MV-4-11 (cell line): ENCODE measurements around the gene TCF19.
"Not testable (repeated sequence)": the region's sequence is repeated elsewhere in the genome, so short reads cannot be mapped to it uniquely, and the experiment has no call there.

Experiments
- DNase-seq: peaks from one replicate; lab custom pipeline; 2025; lab: John Stamatoyannopoulos, UW

TCF19 gene

DNA sequence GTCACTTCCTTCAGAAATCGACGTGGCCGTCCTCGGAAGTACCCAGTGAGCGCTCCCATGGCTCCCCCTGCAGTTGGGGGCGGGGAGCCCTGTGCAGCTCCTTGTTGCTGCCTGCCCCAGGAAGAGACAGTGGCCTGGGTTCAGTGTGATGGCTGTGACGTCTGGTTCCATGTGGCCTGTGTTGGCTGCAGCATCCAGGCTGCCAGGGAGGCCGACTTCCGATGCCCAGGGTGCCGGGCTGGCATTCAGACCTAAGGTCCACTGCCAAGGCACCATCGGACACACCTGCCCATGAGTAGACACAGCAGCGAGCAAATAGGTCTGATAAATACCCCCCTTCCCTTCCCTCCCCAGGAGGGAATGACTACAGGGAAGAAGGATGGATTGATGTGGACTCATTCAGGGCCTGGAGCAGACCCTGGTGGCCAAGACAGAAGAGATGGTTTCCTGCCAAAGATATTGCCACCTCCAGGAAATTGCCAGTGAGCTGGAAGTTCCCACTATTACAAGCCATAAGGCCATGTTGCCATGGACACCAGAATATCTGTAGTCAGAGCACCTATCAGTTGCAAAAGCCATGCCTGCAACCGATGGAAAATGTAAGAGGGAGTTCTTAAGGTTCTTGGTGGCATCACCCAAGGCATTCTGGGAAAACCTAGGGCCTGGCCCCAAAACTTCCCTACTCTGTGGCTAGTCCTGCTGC, 4.2 kb downstream of the TCF19 start:
- no peak for DNase-seq

DNA sequence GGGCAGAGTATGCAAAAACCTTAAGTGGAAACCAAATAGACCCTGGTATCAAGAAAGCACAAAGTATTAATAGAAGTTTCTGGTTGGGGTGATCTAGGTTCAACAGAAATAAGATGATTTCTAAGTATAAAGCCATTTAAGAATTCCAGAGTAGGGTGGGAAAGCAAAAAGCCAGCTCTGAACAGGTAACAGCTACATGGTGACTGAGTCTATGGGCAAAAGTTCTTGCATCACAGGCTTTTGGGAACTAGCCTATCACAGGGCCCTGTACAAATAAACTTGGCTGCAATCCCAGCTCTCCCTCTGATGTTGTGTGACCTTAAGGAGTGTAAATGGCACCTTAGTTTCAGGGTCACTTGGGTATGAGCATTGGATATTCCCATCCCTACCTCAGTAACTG, 5.5 kb downstream of the TCF19 start:
- DNase-seq = no peak

DNA sequence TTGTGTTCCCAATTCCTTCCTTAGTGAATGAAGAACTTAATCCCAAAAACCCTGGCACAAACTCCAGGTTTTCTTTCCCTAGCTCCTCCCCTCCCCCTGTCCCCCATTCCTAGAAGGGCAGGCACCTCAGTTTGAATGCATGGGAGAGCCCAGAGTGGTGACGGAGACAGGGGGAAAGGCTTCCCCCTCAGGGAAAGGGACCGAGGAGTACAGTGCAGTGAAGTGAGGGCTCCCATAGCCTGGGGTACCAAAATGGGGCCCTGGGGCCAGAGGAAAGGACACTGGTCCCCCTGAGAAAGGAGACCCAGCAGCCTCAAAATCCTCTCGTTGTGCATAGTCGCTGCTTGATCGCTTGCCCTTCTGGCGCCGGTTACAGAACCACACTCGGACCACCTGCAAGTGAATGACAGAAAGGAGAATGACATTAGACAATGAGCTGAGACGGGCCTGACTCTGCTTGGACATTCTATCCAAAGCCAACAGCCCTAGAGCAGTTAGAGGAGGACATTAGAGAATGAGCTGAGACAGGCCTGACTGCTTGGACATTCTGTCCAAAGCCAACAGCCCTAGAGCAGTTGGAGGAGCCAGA, 6.2 kb downstream of the TCF19 start:
- DNase-seq = not testable (repeated sequence)

DNA sequence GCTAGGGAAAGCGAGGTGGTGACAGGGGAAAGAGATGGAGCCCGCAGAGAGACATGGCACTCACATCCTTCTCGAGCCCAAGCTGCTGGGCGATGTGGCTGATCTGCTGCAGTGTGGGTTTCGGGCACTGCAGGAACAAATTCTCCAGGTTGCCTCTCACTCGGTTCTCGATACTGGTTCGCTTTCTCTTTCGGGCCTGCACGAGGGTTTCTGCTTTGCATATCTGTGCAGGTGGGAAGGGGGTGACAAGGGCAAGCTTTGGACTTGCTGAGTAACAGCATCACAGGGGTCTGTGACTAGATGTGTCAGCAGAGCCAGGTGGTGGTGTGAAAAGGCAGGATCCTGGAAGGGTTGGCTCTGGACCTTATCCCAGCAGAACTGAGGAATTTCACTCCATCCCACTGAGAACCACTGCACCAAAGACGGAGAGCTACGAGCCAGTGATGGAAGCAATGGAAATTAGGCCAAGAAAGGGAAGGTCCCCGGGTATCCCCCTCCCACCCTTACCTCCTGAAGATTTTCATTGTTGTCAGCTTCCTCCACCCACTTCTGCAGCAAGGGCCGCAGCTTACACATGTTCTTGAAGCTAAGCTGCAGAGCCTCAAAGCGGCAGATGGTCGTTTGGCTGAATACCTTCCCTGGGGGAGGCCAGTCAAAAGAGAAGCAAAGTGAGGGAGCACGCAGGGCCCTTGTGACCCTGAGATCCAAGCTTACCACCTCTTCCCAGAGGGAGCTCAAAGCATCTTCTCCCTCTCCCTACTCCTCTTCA, 6.9 kb downstream of the TCF19 start:
- DNase-seq = not testable (repeated sequence)

DNA sequence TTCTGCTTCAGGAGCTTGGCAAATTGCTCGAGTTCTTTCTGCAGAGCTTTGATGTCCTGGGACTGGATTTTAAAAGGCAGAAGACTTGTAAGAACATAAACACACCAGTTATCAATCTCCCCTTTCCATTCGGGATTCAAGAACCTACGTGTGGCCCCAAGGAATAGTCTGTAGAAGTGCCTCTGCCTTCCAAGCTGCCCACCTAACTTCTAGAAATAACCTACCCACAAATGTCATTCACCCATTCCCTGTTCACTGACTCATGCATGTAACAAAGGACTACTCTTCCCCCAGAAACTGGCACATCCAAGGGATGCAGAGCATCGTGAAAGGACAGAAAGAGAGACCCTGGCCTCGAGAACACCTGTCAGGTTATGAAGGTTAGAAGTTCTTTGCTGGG, 7.6 kb downstream of the TCF19 start:
- DNase-seq = no peak

DNA sequence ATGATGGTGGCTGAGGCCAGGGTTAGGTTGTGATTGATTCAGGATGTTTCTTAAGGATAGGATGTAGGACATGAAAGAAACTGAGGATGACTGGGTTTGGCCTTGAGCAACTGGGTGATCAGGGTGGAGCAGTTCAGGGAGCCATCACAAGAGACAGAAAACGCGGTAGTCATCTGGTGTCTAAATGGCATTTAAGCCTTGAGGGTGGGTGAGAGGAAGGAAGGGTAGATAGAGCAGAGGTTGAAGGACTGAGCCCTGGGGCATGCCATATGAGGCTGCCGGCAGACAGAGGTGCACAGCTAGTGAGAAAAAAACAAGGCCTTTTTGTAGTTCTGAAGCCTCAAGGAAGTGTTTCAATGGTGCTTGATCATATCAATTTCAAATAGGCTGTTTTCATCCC, 10.2 kb downstream of the TCF19 start:
- no peak for DNase-seq

DNA sequence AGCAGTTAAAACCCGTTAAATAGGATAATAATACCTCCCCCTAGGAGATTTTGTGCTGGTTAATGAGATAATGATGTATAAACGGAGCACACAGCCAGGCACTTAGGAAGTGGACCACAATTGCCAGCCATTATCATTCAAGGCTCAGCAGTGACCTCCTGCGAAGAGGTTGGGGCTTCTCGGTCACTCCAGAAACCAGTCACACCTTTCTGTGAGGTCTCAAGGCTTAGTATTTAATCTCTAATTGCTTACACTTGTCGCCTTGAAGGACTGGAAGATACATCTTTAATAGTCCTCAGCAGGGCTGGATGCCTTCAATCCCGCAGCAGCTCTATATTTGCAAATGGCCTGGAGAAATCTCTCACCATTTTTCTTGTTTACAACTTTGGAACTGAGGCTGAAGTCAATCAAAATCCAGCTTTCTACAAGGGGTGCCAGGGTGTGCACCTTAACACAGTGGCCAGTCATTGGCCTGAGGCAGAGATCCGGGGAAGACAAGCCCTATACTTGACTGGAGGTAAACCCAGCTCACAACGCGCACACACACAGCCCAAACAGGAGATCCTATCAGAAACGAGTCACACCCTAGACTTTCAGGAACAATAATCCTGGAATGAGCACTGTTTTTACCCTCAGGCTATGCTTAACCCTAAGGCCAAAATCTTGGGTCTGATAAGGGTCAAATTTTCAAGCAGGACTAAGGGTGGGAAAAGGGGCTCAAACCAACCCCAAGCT, 10.9 kb downstream of the TCF19 start:
- no peak for DNase-seq

DNA sequence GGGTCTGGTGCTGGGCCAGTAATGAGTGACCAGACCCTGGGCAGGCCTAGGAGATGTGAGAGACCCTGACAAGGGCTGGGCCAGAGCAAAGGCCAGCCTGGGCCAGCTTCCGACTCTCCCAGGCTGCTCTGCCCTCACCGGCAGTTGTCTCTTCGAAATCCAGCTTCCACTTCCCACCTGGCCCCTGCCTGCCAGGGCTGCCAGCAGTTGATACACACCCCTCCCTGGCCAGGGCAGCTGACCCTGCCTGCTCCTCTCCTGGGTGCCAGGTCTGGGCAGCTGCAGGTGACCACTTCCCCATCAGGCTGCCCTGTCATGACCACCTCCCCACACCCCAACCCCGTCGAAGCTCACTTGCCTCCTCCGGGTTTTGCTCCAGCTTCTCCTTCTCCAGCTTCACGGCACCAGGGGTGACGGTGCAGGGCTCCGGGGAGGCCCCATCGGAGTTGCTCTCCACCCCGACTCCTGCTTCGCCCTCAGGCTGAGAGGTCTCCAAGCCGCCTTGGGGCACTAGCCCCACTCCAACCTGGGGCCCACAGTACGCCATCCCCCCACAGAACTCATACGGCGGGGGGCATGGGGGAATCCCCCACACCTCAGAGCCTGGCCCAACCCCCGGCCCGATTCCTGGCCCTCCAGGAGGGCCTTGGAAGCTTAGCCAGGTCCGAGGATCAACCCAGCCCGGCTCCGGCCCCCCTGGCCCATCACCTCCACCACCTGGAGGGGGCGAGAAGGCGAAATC, 11.6 kb downstream of the TCF19 start:
- DNase-seq = not testable (repeated sequence)

DNA sequence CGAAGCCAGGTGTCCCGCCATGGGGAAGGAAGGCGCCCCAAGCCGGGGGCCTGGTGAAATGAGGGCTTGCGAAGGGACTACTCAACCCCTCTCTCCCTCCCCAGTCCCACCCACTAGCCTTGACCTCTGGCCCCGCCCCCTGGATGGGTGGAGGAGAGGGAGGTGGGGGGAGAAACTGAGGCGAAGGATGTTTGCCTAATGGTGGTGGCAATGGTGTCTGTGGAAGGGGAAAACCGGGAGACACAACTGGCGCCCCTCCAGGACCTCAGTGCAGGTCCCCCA, 12.2 kb downstream of the TCF19 start, which contains the start of gene POU5F1:
POU5F1 (minus strand) TSS at position 83 of the 282 bp plus-strand sequence; CDS start at position 21, 62 bp downstream.
- DNase-seq = no peak

DNA sequence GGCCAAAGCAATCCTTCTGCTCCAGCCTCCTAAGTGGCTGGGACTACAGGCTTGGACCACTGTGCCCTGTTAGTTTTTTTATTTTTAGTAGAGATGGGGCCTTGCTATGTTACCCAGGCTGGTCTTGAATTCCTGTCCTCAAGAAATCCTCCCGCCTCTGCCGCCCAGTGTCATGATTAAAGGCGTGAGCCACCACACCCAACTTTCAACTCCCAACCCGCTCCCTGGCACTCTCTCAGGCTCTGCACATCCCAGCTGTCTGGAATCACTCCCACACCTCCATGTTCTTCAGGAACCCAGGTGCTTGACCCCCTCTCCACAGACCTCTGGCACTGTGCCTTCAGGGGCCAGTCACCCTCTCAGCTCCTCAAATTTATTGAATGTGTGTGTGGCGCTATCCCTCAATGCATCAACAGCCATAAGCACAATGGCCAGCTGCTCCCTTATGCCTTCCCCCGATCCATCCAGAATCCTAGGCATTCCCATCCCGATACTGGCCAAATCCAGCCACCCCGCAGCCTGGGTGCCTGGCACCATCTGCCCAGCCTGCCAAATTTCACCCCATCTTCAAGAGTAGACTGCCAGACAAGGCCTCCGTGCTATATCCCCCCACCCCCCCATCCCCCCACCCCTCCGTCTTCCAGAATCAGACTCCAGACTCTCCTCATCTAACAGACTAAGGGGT, 12.7 kb downstream of the TCF19 start:
- DNase-seq = no peak

DNA sequence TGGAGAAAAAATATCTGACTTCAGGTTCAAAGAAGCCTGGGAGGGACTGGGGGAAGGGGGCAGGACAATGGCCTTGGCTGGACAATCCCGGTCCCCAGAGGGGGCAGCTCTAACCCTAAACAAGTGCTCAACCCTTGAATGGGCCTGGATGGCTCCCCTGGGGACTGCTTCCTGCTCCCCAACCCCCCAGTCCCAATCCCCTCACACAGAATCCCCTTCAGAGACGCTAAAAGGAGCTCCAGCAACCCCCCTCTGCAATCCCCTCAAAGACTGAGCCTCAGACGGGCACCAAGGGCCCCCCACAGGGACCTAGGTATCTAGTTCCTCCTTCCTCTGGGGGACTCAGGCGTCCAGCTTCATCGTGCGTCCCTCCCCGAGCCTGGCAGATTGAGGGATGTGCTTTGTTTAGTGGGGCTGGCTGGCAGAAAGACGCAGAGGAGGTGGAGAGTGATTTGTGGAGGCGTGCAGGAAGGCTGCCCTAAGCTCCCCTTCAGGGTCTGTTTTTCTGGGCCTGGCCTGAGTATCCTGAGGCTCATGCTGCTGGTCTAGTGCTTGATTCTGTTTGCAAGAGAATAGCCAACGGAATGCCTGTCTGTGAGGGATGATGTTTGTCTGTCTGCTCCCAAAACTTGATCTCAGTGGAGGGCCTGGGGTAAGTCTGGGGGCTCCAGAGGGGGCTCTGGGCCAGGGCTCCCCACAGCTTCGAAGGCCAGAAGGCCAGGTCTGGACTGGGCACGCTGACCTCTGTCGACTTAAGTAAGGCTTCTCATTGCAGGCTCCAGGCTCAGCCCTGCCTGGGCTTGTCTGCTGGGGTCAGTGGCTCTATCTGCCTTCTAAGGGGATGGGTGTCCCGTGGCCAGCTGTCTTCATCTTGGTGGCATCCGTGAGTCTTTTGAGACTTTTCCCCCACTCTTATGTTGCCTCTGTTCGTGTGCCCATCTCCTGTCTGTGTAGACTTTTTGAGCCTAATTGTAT, 13.8 kb downstream of the TCF19 start:
- no peak for DNase-seq

DNA sequence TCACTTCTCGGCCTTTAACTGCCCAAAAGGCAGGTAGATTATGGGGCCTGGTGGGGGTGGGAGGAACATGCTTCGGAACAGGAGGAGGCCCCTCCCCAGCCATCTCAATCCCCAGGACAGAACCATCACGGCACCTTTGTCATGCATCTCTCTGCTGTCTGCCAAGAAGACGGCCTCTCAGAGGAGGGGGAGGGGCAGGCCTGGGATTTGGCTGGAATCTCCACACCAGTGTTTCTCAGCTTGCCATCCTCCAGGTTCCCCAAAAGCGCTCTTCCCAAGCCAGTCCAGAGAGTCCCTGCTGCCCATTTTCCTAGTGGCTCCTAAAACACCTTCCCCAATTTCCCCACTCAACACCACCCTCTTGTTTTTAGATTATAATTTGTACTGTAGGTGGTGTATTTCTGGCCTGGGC, 14.6 kb downstream of the TCF19 start:
- no peak for DNase-seq

DNA sequence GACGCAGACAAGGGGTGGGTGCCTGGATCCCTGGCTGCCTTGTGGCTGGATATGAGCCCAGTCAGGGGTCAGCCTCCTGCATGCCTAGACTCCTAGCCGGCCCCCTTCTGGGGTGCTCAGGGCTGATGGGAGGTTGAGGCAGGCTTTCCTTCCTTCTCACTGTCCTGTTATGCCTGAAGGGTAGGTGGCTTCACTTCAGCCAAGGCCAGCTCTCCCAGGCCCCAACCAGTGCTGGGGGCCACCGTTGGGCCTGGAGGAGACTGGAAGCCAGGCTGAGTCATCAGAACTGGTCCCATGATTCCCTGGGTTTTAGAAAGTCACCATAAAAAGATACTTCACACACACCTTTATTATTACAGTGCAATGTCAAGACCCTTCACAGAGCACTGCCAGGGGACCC, 15.0 kb downstream of the TCF19 start:
- DNase-seq = no peak

DNA sequence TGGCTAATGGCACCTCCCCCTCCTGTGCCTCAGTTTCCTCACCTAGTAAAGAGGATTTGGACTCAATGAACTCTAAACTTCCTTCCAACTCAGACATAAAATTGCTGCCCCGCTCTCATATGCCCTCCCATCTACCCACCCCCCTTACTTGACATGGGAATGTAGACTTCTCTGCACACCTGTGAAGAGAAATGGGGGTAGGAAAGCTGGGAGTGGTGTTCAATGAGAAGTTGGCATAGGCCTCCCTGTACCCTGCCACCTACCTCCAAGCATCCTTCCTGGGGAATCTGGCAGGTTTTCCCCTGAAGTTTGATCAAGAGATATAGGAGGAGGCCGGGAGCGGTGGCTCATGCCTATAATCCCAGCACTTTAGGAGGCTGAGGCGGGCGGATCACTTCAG, 16.0 kb downstream of the TCF19 start:
- no peak for DNase-seq

DNA sequence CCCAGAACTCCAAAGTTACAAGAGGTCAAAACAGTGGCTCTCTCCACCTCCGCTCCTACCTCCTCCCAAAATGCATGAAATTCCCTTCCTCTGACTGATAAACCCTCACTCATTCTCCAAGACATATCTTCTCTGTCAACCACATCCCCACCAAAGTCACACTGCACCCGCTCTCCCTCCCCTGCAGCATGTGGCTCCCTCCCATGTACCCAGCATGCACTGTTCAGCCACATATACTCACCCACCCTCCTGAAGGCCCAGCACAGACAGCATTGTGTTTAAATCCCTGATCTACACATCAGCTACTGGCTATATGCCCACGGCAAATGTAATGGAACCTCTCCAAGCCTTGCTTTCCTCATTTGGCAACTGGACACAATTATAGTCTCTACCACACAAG, 17.6 kb downstream of the TCF19 start:
- DNase-seq = no peak

DNA sequence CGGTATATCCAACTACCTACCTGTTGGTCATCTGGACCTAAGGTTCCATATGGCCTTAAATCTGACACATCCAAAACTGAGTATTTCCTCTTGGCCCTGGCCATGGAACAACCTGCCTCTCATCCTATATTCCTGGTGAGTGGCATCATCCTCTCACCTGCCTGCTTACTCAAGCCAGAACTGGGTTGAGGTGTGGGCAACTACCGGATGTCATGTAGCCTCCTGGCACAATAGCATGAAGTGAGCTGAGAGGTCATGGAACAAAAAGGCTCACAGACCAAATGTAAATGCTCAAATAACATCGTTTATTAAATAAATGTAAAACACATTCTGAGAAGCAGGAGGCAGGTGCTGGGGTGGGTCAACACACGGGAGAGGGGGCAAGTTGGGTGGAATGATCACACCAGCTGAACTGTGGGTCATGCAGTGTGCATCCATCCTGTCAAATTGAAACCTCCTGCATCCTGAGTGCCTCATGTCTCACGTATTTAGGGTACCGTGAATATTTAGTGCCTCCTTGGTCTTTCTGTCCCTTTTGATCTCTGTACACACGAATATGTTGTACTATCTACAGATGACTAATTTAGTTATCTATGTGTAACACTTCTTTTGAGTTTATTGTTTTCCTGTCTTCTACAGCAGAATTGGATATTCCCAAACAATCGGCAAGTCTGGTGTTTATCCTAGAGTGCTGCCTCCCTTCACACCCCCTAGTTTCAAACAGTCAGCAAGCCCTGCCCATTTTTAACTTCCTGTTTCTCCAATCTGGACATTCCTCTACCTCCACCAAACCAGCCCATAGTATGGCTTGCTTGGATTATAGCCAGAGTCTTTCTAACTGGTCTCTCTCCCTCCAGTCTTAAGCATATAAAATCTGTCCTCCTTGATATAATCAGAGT, 20.0 kb downstream of the TCF19 start:
- DNase-seq = no peak

DNA sequence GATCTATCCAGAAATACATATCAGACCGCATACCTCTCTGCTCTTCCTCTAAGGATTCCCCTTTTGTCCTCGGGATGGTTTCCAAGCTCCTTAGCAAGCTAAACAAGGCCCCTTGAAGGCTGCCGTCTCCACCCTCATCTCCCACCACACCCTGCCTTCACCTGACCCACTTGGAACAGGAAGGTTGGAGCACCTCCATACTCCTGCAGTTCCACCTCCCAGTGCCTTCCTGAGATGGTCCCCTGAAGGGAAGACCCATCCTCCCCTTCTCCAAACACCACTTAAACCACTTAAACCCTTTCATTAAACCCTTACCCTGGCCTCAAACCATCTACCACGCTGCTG, 20.6 kb downstream of the TCF19 start:
- no peak for DNase-seq

DNA sequence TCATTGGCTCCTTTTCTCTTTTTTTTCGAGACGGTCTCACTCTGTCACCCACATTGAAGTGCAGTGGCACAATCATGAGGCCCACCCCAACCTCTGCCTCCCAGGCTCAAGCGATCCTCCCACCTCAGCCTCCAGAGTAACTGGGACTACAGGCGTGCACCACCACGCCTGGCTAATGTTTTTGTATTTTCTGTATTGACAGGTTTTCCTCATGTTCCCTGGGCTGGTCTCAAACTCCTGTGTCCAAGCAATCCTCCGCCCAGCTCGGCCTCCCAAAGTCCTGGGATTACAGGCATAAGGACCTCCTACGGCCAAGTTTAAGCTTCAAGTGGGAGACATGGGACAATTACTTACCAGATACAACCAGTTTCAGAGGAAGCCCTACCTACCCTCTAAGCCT, 21.5 kb downstream of the TCF19 start:
- no peak for DNase-seq

DNA sequence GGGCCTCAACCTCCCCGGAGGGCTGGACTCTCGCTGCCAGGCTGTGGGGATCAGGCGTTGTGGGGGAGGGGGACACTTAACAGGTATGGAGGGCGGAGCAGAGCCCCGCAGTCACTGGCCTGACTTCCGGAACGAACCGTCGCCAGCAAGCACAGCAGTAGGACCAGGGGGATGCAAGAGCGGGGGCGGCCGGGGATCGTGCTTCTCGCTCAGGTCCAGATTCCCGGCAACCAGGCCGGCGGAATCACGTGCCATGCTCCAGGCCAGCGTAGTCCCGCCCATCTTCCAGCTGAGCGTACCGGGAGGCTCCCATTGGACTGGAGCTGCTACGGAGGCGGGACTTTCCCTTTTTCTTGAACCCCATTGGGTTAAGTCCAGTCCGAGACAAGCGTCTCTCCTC, 22.1 kb downstream of the TCF19 start:
- DNase-seq = no peak
